ENCODE data around the gene C3orf22. TPM values are rescaled to one million over a fixed set of nuclear protein-coding genes. Genes with fewer than 3 reads are reported as not detected.

Gene C3orf22
- total RNA-seq, 2 donors from 2014 or later: not detected

DNA sequence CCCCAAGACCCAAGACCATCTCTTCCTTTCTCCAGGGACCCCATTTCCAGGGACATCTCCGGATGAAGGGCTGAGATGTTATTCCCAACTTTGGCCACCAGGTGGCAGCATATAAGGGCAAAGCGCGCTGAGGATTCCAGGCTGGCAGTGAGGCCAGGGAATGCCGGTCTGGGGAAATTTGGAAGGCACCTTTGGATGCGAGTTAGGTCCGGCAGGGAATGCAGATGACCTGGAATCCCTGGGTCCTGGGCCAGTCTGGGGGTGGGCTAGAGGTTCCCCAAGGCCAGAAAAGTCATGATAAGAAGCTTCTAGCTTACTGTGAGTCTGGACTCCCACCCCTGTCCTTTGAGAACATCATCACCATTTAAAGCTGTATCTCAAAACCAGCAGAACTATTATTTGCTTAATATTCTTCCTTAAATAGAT, 36.4 kb downstream of the C3orf22 start:
- H3K36me3 Mint-ChIP-seq (ENCODE audit: low read depth): no peaks in the 10 kb centered on the region

DNA sequence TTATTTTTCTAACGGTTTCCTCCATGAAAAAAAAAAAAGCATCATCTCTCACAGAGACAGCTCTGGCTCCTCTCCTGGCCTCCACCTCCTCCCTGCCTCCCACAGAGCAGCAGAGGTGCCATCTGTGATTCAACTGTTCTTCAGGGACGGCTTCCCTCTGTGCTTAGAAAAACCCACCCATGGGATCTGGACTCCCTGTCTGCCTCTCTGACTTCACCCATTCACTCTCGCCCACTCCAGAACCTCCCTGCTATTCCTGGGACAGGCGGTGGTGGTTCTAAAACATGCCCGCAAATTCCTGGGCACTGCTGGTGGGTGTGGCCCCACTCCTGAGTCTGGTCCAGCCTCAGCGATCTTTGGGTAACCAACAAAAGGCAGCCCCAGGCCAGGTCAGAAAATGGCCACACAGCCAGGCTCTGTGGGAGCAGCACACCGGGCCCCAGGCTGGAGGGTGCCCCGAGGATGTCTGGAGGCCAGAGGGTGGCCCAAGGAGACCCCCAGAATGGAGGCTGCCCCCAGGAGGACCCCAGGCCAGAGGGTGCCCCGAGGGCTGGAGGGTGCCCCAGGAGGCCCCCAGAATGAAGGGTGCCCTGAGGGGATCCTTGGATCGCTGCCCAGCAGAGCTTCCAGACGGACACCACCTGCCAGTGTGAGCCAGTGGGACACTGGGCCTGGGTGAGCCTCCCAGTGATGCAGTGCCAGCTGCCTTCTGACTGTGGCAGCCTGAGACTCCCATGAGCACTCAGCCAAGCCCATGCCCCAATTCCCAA, 37.4 kb downstream of the C3orf22 start:
- no peak overlapping the region for H3K4me3 Mint-ChIP-seq
- no peak overlapping the region for H3K27ac Mint-ChIP-seq
- peaks cover 7% of the 10 kb centered on the region for H3K4me1 ChIP-seq (ENCODE audit: control insufficient read depth, insufficient read depth, low read length)
- no peak overlapping the region for H3K9ac ChIP-seq (ENCODE audit: extremely low read depth, low read length, poor library complexity, severe bottlenecking)
- H3K9me3 ChIP-seq (ENCODE audit: control insufficient read depth, low read length): no peaks in the 10 kb centered on the region
- 89 to 93% methylated on average over 7 to 11 of the region's 11 CpGs for WGBS, 2 experiments (ENCODE audit: insufficient coverage in 1 of 2, insufficient read length in 1 of 2)
- no peaks in the 10 kb centered on the region for H3K9me3 Mint-ChIP-seq
- no peak for TF ChIP-seq CTCF (conservative IDR thresholded peaks at IDR 0.05)
- no peak overlapping the region for H3K4me3 ChIP-seq (ENCODE audit: low read length)
- no peaks in the 10 kb centered on the region for H3K36me3 Mint-ChIP-seq (ENCODE audit: low read depth)
- peaks cover 27% of the 10 kb centered on the region for H3K27me3 ChIP-seq (ENCODE audit: control insufficient read depth, insufficient read depth, low read length, poor library complexity, severe bottlenecking)
- no peaks in the 10 kb centered on the region for H3K36me3 ChIP-seq (ENCODE audit: control insufficient read depth, insufficient read depth, low read length)
- peaks cover 11% of the 10 kb centered on the region for H3K4me1 Mint-ChIP-seq
- DNase-seq: no peak
- peaks cover 31% of the 10 kb centered on the region for H3K27me3 Mint-ChIP-seq (ENCODE audit: insufficient read depth)
- H3K27ac ChIP-seq (ENCODE audit: low read depth, low read length): no peak overlapping the region

More for the DNA sequence above, 36.4 kb downstream of the C3orf22 start:
- TF ChIP-seq CTCF (conservative IDR thresholded peaks at IDR 0.05): peak; percentile 95
- H3K9me3 ChIP-seq (ENCODE audit: control insufficient read depth, low read length): no peaks in the 10 kb centered on the region
- peaks cover 27% of the 10 kb centered on the region for H3K27me3 ChIP-seq (ENCODE audit: control insufficient read depth, insufficient read depth, low read length, poor library complexity, severe bottlenecking)
- H3K4me3 ChIP-seq (ENCODE audit: low read length): no peak overlapping the region
- WGBS, 2 experiments (ENCODE audit: insufficient coverage in 1 of 2, insufficient read length in 1 of 2): 10% methylated on average over 6 of the region's 6 CpGs; no CpG with 5 or more reads in 1 of the 2 experiments
- H3K27ac Mint-ChIP-seq: no peak overlapping the region
- H3K36me3 ChIP-seq (ENCODE audit: control insufficient read depth, insufficient read depth, low read length): no peaks in the 10 kb centered on the region
- peaks cover 7% of the 10 kb centered on the region for H3K4me1 ChIP-seq (ENCODE audit: control insufficient read depth, insufficient read depth, low read length)
- H3K4me3 Mint-ChIP-seq: no peak overlapping the region
- H3K27ac ChIP-seq (ENCODE audit: low read depth, low read length): no peak overlapping the region
- H3K4me1 Mint-ChIP-seq: peaks cover 11% of the 10 kb centered on the region
- no peak overlapping the region for H3K9ac ChIP-seq (ENCODE audit: extremely low read depth, low read length, poor library complexity, severe bottlenecking)
- no peaks in the 10 kb centered on the region for H3K9me3 Mint-ChIP-seq
- peak; percentile 90 for DNase-seq
- H3K27me3 Mint-ChIP-seq (ENCODE audit: insufficient read depth): peaks cover 31% of the 10 kb centered on the region

DNA sequence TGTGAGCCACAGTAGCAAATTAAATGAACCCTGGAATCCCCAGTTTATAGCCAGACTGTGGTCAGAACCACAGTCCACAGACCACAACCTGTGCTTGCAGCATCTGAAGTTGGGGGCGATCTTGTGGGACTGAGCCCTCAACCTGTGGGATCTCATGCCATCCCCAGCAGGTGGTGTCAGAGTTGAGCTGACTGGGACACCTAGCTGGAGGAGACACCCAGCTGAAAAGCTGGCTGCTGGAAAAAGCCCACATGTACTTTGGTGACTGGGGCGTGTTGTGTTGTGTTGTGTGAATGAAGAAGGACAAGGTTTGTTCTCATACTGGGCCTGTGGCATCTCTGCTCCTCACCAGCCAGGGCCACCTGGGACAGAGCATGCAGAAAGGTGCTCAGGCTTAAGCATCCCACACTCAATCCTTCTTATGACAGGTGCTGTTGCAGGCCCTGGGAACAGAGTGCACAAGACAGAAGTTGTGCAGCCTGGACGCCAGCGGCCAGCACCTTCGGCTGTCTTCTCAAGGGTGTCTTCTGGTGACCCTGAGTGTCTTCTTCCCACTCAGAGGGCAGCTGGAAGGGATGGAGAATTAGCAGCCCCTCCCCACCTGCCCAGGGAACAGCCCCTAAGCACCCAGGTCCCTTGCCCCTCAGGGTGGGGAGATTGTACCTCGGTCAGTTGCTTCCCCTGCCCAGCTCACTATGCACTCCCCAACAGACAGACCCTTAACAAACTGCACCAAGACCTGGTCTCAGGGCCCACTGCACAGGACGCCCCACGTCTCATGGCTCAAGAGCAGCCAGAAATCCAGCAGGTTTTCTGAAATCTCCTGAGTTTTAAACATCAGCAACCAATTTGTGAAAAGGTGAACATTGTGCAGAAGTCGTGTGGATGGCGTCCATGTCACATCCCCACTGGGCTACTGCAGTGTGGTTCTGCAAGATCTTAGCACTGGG, 39.0 kb downstream of the C3orf22 start:
- Mint-ChIP-seq H3K9me3 (no peaks in the 10 kb centered on the region), H3K36me3 (ENCODE audit: low read depth) (no peaks in the 10 kb centered on the region), H3K27ac (no peak overlapping the region), H3K4me3 (no peak overlapping the region), H3K4me1 (peaks cover 11% of the 10 kb centered on the region), H3K27me3 (ENCODE audit: insufficient read depth) (peaks cover 20% of the 10 kb centered on the region)
- WGBS, 2 experiments (ENCODE audit: insufficient coverage in 1 of 2, insufficient read length in 1 of 2): 91 to 96% methylated on average over 7 to 10 of the region's 10 CpGs
- TF ChIP-seq CTCF (conservative IDR thresholded peaks at IDR 0.05): peak; percentile 14
- H3K9ac ChIP-seq (ENCODE audit: extremely low read depth, low read length, poor library complexity, severe bottlenecking): no peak overlapping the region
- no peak overlapping the region for H3K4me3 ChIP-seq (ENCODE audit: low read length)
- no peaks in the 10 kb centered on the region for H3K9me3 ChIP-seq (ENCODE audit: control insufficient read depth, low read length)
- no peak overlapping the region for H3K27ac ChIP-seq (ENCODE audit: low read depth, low read length)
- no peaks in the 10 kb centered on the region for H3K36me3 ChIP-seq (ENCODE audit: control insufficient read depth, insufficient read depth, low read length)
- peaks cover 21% of the 10 kb centered on the region for H3K27me3 ChIP-seq (ENCODE audit: control insufficient read depth, insufficient read depth, low read length, poor library complexity, severe bottlenecking)
- DNase-seq: no peak
- peaks cover 7% of the 10 kb centered on the region for H3K4me1 ChIP-seq (ENCODE audit: control insufficient read depth, insufficient read depth, low read length)

All from endodermal cell (in vitro differentiated cells).